NCI-H345 treated with DMSO at 0.1 percent for 48 hours (cell line): ENCODE measurements around the gene PLEKHM2.

Experiments used
- DNase-seq: peaks from one replicate; lab custom pipeline; 2025; ENCODE audit not compliant: unreplicated experiment; lab: John Stamatoyannopoulos, UW

Gene PLEKHM2

GRCh38 chr1:15757016-15757543 is 73.0 kb downstream of the PLEKHM2 start:
- DNase-seq = no peak

- DNase-seq = no peak
Measured at GRCh38 chr1:15757575-15758342, 73.6 kb downstream of the PLEKHM2 start.

GRCh38 chr1:15758343-15758931 is 74.3 kb downstream of the PLEKHM2 start, which contains the start of gene FBLIM1:
FBLIM1 (plus strand) TSS chr1:15758795; CDS start chr1:15764984, 6,189 bp downstream.
- no peak for DNase-seq

GRCh38 chr1:15758953-15759661 is 75.0 kb downstream of the PLEKHM2 start:
- no peak for DNase-seq

- DNase-seq = no peak
Measured at GRCh38 chr1:15760520-15761211, 76.5 kb downstream of the PLEKHM2 start.

GRCh38 chr1:15761366-15762128 is 77.4 kb downstream of the PLEKHM2 start:
- DNase-seq = no peak

GRCh38 chr1:15762546-15762945 is 78.4 kb downstream of the PLEKHM2 start:
- no peak for DNase-seq

- DNase-seq = no peak
Measured at GRCh38 chr1:15764269-15764764, 80.2 kb downstream of the PLEKHM2 start.

GRCh38 chr1:15764890-15765289 is 80.8 kb downstream of the PLEKHM2 start:
- no peak for DNase-seq

GRCh38 chr1:15765495-15766194 is 81.5 kb downstream of the PLEKHM2 start:
- DNase-seq = no peak

- no peak for DNase-seq
Measured at GRCh38 chr1:15767941-15768340, 83.8 kb downstream of the PLEKHM2 start.

- no peak for DNase-seq
Measured at GRCh38 chr1:15768388-15768787, 84.3 kb downstream of the PLEKHM2 start.

- DNase-seq = no peak
Measured at GRCh38 chr1:15770313-15770962, 86.3 kb downstream of the PLEKHM2 start.

- DNase-seq = no peak
Measured at GRCh38 chr1:15771836-15772515, 87.9 kb downstream of the PLEKHM2 start.

GRCh38 chr1:15775706-15776105 is 91.6 kb downstream of the PLEKHM2 start:
- no peak for DNase-seq

GRCh38 chr1:15777909-15778707 is 94.0 kb downstream of the PLEKHM2 start:
- no peak for DNase-seq
